CD4-positive, alpha-beta T cell treated with Interleukin-15 for 4 hours (primary cell): ENCODE measurements around the gene TAS2R20.
"Not testable (repeated sequence)": the region's sequence is repeated elsewhere in the genome, so short reads cannot be mapped to it uniquely, and the experiment has no call there.

Source experiments
- DNase-seq: peaks from one replicate; pipeline ENCODE4 v3.0.0-alpha.2; 2020; ENCODE audit warnings: low spot score

TAS2R20 gene

GRCh38 chr12:10998204-10998603 lies at the start of gene TAS2R20:
Gene TAS2R20 (minus strand): TSS chr12:10998304. CDS start chr12:10997875, 429 bp downstream.
- DNase-seq, result no peak

GRCh38 chr12:11041366-11041765 lies 43.3 kb upstream of the TAS2R20 start:
- not testable (repeated sequence) for DNase-seq

DNA sequence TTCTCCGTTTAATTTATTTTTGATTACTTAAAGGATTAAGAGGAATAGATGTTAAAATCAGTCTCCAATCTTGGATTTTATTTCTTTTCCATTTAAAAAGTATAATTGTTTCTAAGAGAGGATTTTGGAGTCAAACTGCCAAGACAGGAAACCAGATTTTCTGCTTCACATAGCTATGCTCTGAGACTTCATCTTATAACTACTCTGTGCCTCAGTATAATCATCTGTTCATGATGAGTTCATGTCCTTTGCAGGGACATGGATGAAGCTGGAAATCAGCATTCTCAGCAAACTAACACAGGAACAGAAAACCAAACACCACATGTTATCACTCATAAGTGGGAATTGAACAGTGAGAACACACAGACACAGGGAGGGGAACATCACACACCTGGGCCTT lies 42.1 kb upstream of the TAS2R20 start:
- DNase-seq, result no peak

- DNase-seq, result no peak
These were observed 41.1 kb upstream of the TAS2R20 start for GRCh38 chr12:11039171-11039570.

GRCh38 chr12:11033959-11034358 lies 35.9 kb upstream of the TAS2R20 start:
- not testable (repeated sequence) for DNase-seq

GRCh38 chr12:11031307-11031706 lies 33.2 kb upstream of the TAS2R20 start, which contains the start of gene TAS2R31:
Gene TAS2R31 (minus strand): TSS chr12:11031407. CDS start chr12:11031335, 72 bp downstream.
- no peak for DNase-seq

- DNase-seq, result no peak
These were observed 28.0 kb upstream of the TAS2R20 start for GRCh38 chr12:11026118-11026517.

DNA sequence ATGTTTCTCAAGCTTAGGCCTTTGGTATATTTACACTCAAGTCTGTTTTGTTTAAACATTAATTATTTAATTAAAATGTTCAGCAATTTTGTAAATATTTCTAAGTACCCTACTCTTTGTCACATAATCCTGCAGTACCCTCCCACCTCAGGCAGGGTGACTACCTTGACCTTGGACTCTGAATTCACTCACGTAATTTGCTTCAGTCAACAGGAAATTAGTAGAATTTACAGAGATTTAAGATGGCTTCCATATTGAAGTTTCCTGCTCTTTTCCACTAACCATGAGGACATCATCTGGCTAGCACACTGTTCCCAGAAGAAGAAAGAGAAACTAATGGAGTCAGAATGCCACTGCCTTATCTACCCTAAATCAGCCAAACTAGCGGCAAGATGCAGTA lies 25.3 kb upstream of the TAS2R20 start:
- DNase-seq, result no peak

DNA sequence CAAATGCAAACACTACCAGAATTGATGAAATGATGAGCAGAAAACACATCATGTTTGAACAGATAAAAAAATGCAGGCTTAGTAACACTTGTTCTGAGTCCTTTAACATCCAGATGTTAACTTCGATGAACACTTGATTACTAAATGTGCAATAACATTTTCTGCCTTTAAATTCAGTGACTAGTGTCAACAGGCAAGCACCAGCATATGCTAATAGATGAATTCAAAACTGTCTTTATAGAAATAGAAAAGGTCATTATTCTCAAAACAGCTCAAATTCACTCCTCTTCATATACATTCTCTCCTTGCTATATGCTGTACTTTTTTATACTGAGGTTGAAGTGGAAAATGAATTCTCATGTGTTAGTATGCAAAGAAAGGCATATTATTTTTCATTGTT lies 24.4 kb upstream of the TAS2R20 start, which contains the start of gene TAS2R19:
TAS2R19 (minus strand) TSS at position 101 of the 400 bp plus-strand sequence; CDS start at position 52, 49 bp downstream.
- DNase-seq, result no peak

GRCh38 chr12:11016937-11017336 lies 18.8 kb upstream of the TAS2R20 start:
- no peak for DNase-seq

DNA sequence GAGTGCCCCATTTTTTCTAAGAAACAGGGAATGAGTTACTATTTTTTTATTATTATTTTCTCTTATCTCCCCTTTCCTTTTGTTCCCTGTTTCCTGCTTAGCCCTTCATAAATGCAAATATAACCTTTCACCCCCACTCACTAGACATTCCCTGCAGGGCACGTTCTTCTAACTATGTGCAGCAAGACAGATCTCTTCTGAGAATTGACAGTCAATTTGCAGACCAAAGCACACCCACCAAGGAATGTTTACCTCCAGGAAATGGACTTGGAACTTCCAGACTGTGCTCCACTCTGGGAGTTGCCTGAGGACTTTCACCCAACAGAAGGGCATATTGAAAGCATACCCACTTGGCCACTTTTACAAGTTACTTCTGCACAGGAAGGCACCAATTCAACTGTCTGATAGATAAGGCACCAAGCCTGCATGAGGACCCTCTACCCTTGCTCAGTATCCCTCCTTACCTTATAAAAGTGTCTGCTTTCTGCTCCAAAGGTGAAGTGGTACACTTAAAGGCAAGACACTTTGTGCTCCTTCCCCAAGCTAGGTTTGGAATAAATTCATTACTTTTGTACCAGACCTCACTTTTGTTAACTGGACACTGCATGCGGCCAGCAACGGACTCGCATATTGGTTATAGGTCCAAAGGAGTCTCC lies 17.8 kb upstream of the TAS2R20 start:
- no peak for DNase-seq

DNA sequence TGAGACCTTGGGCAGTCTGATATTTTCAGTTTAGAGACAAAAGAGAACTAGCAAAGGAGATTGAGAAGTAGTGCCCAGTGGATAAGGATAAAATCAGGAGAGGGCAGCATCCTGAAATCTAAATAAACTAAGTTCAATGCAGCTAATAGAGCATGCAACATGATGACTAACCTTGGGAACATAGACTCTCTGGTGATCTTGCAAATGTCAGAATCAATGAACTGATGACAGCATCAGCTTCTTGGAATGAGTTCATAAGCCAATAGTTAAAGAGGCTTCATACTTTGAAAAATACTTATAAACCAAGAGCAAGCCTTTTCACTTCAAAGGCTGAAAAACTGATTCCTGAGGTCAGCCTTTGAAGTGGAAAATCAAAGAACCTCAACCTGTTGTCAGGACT lies 16.1 kb upstream of the TAS2R20 start:
- no peak for DNase-seq

DNA sequence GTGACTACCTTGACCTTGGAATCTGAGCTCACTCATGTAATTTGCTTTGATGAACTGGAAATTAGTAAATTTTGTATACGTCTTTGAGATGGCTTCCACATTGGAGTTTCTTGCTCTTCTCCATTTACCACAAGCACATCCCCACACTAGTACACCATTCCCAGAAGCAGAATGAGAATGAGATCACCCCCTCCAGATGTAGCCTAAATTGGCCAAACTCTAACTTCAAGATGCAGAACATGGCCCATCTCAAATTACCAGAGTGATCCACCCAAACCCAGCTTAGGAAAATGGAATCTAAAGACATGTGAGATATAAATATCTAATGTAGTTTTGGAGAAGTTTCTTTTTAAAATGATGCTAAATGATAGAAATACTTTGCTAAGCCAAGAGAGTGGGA lies 9.5 kb upstream of the TAS2R20 start:
- no peak for DNase-seq

DNA sequence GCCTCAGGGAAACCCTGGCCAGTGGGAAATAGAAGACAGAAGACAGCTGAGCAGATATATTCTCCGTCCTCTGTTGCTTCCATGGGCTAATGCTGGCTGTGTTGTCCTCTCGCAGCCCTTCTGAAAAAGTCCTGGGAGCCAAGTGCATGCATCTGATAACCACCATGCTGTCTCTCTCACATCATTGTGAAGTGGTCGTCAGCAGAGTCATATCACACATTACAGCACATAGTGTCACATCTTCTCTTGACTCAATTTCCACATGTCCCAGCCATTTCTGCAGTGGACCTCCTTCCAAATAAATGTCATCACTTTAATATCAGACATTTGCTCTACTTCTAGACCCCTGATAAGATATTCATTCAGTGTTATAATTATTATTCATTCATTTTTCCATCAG lies 3.8 kb downstream of the TAS2R20 start:
- no peak for DNase-seq

DNA sequence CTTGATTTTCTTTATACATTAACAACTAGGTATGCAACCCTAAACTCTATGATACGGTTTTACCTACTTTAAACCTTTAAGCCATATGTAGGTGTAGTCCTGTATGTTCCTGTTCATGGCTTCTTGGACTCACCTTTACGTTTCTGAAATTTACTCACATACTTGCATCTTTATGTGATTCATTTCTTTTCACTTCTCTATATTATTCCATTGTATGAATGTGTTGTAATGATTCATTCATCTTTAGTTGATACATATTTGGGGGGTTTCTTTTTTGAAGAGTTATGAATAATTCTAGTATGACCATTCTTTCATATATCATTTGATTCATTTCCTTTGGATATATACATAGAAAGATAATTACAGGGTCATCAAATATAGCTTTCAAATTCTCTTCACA lies 9.0 kb downstream of the TAS2R20 start:
- DNase-seq, result no peak

GRCh38 chr12:10986812-10987211 lies 11.3 kb downstream of the TAS2R20 start, which contains the start of gene TAS2R50:
Gene TAS2R50 (minus strand): TSS chr12:10986912. CDS start chr12:10986860, 52 bp downstream.
- DNase-seq, result no peak

- DNase-seq, result peak; percentile 37
These were observed 15.9 kb downstream of the TAS2R20 start for GRCh38 chr12:10982244-10982643.

GRCh38 chr12:10974965-10975364 lies 23.1 kb downstream of the TAS2R20 start:
- DNase-seq, result no peak

- DNase-seq, result no peak
These were observed 29.2 kb downstream of the TAS2R20 start for GRCh38 chr12:10968765-10969456.

GRCh38 chr12:10967409-10967808 lies 30.7 kb downstream of the TAS2R20 start:
- DNase-seq, result no peak

DNA sequence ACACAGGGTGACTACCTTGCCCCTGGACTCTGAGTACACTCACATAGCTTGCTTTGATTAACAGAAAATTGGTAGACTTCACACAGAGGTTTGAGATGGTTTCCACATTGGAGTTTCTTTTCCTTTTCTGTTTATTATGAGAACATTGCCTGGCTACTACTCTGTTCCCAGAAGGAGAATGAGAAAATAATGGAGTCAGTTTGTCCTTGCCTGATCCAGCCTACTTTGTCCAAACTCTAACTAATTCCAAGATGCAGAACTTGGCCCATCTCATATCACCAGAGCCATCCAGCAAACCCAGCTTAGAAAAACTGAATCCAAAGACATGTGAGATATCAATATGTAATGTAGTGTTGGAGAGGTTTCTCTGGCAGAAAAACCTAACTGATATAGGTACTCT lies 31.8 kb downstream of the TAS2R20 start:
- DNase-seq, result no peak

DNA sequence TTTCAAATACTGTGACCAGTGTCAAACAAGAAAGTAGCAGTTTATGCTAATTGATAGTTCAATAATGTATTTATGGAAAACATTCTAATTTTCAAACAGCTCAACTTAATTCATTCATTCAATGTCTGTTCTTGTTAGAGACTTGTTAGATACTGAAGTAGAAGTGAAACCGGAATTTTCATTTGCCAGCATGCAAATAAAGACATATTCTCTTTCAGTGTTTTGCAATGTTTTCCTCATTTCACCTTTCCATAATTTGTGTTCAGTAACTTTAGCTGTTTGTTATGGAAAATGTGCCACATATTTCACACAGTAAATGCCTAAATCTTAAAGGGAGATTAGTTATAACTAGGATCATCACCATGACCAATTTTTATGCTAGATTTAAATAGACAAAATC lies 32.6 kb downstream of the TAS2R20 start:
- no peak for DNase-seq

- no peak for DNase-seq
These were observed 37.9 kb downstream of the TAS2R20 start for GRCh38 chr12:10960211-10960610.
